SK-N-MC (cell line): Measurements from ENCODE around the gene NEDD1.

Source experiments
- EZH2 ChIP-seq: fragments of 200-600 bp; sonication (generic); IDR thresholded peaks from one replicate; pipeline ENCODE4 v1.6.1; 2017; ENCODE audit warnings: antibody characterized with exemption
- FOXP2 ChIP-seq: optimal IDR thresholded peaks from 2 replicates; pipeline ENCODE3; 2011; ENCODE audit warnings: mild to moderate bottlenecking, moderate library complexity; ENCODE audit not compliant: insufficient read depth; ENCODE audit errors: extremely low read length, control extremely low read depth
- POLR2AphosphoS5 ChIP-seq: IDR thresholded peaks from 2 replicates; pipeline ENCODE4 v1.6.1; 2012; ENCODE audit warnings: mild to moderate bottlenecking, low read depth, low read length, borderline replicate concordance

GRCh38 chr12:97003276-97003675 is 96.2 kb downstream of the NEDD1 start:
- TF ChIP-seq EZH2 (no peak), POLR2AphosphoS5 (no peak), FOXP2 (no peak)
